Posterior vena cava (tissue), 2 donors: ENCODE results near the gene RAB30. TPM values are rescaled to one million over a fixed set of nuclear protein-coding genes. Genes with fewer than 3 reads are reported as not detected.
A peak's percentile ranks its signal among the peaks of the same experiment; 100 is the strongest.
"Not testable (repeated sequence)": the region's sequence is repeated elsewhere in the genome, so short reads cannot be mapped to it uniquely, and the experiment has no call there.

Source experiments
- DNase-seq: peaks from one replicate; pipeline ENCODE4 v3.0.0-alpha.2; 2020; ENCODE audit warnings: low spot score
- intact Hi-C, 2 donors: fragments of 100-400 bp; cut with DNase I; formaldehyde crosslinking; loops; one replicate each; pipeline versions ENCODE4 v1.14.1 to v1.14.2; 2022 to 2023
- total RNA-seq, 2 donors: library from RNA; stranded (reverse); fragmentation: NEBNext Ultra II Directional; extraction: Animal tissue kit (Norgen Biotek cat#: 25700); gene quantifications; one replicate each; pipeline ENCODE4 v1.2.1, GENCODE V29; 2021
- donor health status: DM: yes; HTN: yes; CAD: no.
- donor health status: DM: yes; HTN: yes; CAD: no.

The RAB30 gene
- total RNA-seq, 2 donors from 2014 or later, result 22.1 to 27.9 TPM

- intact Hi-C loops, result not testable (repeated sequence)
Observed at GRCh38 chr11:82971519-82971946, 100.2 kb downstream of the RAB30 start.

GRCh38 chr11:82970507-82971083 is 101.1 kb downstream of the RAB30 start:
- DNase-seq, result peak; percentile 69
- intact Hi-C loops, result not testable (repeated sequence)

More at GRCh38 chr11:82971519-82971946, 100.2 kb downstream of the RAB30 start:
- DNase-seq, result not testable (repeated sequence)

DNA sequence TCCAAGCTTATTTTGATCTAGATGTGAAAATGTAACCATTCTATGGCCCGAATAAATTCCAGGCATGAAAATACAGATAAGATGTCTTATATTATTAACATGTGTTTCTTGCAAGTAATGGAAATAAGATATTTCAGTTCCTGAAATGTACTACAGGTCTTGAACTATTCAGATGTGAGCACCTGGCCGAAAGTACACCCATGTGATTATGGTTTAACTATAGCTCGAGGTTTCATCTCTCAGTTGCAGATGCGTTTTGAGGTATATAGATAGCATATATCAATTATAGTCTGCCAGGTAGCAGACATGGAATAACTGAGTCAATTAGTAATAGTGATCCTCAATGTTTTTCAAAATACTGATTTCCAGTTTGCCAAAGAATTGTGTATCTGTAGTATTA is 101.9 kb downstream of the RAB30 start:
- intact Hi-C loops, result no loop called here
- DNase-seq, result no peak

DNA sequence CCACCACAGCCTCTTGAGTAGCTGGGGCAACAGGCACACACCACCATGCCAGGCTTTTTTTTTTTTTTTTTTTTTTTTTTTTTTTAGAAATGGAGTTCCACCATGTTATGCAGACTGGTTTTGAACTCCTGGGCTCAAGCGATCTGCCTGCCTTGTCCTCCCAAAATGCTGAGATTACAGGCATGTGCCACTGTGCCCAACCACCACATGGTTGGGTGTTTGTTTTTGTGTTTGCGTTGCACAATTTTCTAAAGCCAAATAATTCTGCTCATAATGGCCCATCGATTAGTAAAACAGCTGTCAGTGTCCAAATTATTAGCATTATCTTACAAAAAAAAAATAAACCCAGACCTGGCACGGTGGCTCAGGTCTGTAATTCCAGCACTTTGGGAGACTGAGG is 104.3 kb downstream of the RAB30 start:
- DNase-seq, result no peak

DNA sequence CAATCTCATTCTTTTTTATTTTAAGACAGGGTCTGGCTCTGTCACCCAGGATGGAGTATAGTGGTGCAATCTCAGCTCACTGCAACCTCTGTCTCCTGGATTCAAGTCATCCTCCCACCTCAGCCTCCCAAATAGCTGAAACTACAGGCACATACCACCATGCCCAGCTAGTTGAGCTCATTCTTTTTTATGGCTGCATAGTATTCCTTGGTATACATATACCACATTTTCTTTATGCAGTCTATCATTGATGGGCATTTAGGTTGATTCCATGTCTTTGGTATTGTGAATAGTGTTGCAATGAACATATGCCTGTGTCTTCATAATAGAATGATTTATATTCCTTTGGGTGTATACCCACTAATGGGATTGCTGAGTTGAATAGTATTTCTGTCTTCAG is 109.7 kb downstream of the RAB30 start:
- intact Hi-C loops, DNase-seq: not testable (repeated sequence)

More for the DNA sequence above, 104.3 kb downstream of the RAB30 start:
- intact Hi-C loops, result no loop called here

- DNase-seq, result no peak
- intact Hi-C loops, result no loop called here
Observed at GRCh38 chr11:82960779-82961143, 110.9 kb downstream of the RAB30 start.

- intact Hi-C loops, result no loop called here
Observed at GRCh38 chr11:82959987-82960778, 111.5 kb downstream of the RAB30 start.

DNA sequence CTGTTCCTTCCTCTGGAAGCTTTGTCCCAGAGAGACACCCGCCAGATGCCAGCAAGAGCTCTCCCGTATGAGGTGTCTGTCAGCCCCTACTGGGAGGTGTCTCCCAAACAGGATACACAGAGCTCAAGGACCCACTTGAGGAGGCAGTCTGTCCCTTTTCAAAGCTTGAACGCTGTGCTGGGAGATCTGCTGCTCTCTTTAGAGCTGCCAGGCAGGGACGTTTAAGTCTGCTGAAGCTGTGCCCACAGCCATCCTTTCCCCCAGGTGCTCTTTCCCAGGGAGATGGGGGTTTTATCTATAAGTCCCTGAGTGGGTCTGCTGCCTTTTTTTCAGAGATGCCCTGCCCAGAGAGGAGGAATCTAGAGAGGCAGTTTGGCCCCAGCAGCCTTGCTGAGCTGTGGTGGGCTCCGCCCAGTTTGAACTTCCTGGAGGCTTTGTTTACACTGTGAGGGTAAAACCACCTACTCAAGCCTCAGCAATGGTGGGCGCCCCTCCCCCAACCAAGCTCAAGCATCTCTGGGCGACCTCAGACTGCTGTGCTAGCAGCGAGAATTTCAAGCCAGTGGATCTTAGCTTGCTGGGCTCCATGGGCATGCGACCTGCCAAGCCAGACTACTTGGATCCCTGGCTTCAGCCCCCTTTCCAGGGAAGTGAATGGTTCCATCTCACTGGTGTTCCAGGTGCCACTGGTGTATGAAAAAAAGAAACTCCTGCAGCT is 115.8 kb downstream of the RAB30 start:
- intact Hi-C loops, DNase-seq: not testable (repeated sequence)

More at GRCh38 chr11:82959987-82960778, 111.5 kb downstream of the RAB30 start:
- no peak for DNase-seq

DNA sequence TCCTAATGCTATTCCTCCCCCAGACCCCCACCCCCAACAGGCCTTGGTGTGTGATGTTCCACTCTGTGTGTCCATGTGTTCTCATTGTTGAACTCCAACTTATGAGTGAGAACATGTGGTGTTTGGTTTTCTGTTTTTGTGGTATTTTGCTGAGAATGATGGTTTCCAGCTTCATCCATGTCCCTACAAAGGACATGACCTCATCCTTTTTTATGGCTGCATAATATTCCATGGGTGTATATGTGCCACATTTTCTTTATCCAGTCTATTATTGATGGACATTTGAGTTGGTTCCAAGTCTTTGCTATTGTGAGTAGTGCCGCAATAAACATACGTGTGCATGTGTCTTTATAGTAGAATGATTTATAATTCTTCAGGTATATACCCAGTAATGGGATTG is 121.2 kb downstream of the RAB30 start:
- intact Hi-C loops, result not testable (repeated sequence)

GRCh38 chr11:82949352-82949751 is 122.3 kb downstream of the RAB30 start:
- intact Hi-C loops, result no loop called here

More for the DNA sequence above, 121.2 kb downstream of the RAB30 start:
- not testable (repeated sequence) for DNase-seq

DNA sequence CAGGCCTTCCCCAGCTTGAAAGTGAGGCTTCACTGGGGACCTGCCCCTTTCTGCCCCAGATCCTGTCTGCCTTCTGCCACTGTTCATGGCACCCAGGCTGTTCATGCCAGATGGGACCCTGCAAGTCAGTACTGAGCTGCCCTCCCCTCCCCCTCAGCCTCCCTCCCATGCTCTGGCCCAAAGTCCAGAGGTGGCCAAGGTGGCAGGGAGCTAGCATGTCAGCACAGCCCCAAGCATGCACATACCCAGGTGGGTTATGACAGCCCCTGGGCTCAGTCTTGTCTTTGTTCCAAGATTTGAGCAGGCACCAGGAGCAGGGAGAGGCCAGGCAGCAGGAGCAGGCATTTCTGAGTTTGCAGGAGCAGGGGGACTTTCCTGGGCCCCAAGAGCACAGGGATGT is 126.0 kb downstream of the RAB30 start:
- intact Hi-C loops, result no loop called here
- no peak for DNase-seq

More at GRCh38 chr11:82949352-82949751, 122.3 kb downstream of the RAB30 start:
- no peak for DNase-seq

DNA sequence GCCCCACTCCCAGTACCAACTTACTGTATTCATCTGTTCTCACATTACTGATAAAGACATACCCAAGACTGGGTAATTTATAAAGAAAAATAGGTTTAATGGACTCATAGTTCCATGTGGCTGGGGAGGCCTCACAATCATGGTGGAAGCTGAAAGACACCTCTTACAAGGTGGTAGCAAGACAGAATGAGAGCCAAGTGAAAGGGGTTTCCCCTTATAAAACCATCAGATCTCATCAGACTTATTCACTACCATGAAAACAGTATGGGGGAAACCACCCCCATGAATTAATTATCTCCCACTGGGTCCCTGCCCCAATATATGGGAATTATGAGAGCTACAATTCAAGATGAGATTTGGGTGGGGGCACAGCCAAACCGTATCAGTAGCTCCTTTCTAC is 126.7 kb downstream of the RAB30 start:
- DNase-seq, intact Hi-C loops: not testable (repeated sequence)

- no peak for DNase-seq
- intact Hi-C loops, result no loop called here
Observed at GRCh38 chr11:82944198-82944597, 127.5 kb downstream of the RAB30 start.

DNA sequence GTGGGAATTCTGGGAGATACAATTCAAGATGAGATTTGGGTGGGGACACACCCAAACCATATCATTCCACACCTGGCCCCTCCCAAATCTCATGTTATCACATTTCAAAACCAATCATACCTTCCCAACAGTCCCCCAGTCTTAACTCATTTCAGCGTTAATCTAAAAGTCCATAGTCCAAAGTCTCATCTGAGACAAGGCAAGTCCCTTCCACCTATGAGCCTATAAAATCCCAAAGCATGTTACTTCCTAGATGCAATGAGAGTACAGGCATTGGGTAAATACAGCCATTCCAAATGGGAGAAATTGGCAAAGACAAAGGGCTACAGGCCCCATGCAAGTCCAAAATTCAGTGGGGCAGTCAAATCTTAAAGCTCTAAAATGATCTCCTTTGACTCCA is 128.3 kb downstream of the RAB30 start:
- DNase-seq, intact Hi-C loops: not testable (repeated sequence)

GRCh38 chr11:82942376-82942775 is 129.3 kb downstream of the RAB30 start:
- intact Hi-C loops, result no loop called here
- DNase-seq, result no peak

DNA sequence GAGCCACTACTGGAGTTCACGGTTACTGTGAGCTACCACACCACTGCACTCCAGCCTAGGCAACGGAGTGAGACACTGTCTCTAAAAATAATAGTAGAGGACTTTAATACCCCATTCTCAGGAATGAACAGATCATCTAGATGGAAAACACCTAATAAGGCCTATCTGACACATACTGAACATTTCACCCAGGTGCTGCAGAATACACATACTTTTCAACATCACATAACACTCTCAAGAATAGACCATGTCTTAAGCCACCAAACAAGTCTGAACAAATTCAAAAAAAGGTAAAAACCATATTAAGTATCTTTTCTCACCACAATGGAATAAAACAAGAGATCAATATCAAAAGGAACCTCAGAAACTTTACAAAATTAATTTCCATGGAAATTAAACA is 132.2 kb downstream of the RAB30 start:
- intact Hi-C loops, result no loop called here
- no peak for DNase-seq

- DNase-seq, result no peak
Observed at GRCh38 chr11:82937554-82937953, 134.1 kb downstream of the RAB30 start.

GRCh38 chr11:82936261-82936660 is 135.4 kb downstream of the RAB30 start:
- intact Hi-C loops, result no loop called here
- DNase-seq, result no peak

More at GRCh38 chr11:82937554-82937953, 134.1 kb downstream of the RAB30 start:
- intact Hi-C loops, result no loop called here

DNA sequence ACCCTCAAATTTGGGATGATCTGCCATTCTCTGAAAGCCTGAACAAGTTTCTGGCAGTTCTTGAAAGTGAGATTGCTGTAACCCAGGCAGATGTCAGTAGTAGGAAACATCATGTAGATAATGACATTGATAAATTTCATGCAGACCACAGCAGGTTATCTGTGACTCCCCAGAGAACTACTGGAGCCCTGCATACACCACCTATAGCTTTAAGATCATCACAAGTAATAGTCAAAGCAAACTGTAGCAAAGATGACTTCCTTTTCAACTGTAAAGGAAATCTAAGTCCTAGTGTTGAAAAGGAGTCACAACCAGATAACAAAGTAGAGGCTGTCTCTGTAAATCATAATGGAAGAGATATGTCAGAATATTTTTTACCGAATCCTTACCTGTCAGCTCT is 139.1 kb downstream of the RAB30 start:
- intact Hi-C loops, result no loop called here
- DNase-seq, result no peak

DNA sequence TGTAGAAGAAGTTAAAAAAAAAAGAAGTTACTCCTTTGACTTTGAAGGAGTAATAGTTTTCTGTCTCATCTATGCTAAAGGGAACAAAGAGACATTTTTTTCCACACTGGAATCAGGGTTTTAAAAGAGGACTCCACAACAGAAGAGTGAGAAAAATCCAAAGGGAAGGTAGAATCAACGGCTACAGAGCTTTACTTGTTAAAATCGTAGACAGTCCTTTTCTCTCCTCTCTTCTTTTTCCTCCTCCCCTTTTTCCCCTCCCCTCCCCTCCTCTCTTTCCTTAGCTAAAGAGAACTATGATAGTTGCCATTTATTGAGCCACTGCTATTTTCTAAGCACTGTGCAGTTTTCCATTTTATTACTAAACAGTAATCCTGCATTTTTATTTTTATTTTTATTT is 141.0 kb downstream of the RAB30 start:
- no peak for DNase-seq
- intact Hi-C loops, result no loop called here
